PC-9 (cell line): ENCODE data around the gene RABAC1. TPM values are rescaled to one million over a fixed set of nuclear protein-coding genes. Genes with fewer than 3 reads are reported as not detected.
"Not testable (repeated sequence)": the region's sequence is repeated elsewhere in the genome, so short reads cannot be mapped to it uniquely, and the experiment has no call there.

Experiments used
- BruUV-seq: library from RNA; stranded (reverse); fragments of 400-500 nt; replicated peaks from 2 replicates; lab custom pipeline; 2021; lab: Mats Ljungman, UMichigan
- CTCF ChIA-PET: fragments of 300-600 bp; sonication (Branson Sonifier 250); formaldehyde crosslinking; loops from one replicate; lab custom pipeline; 2022; ENCODE audit warnings: antibody characterized with exemption; lab: Charles Lee
- POLR2A ChIA-PET: fragments of 300-600 bp; sonication (Branson Sonifier 250); formaldehyde crosslinking; loops from one replicate; lab custom pipeline; 2022; ENCODE audit warnings: antibody characterized with exemption; ENCODE audit not compliant: unreplicated experiment; lab: Charles Lee
- DNase-seq, 2 experiments: peaks; one replicate each; pipeline versions ENCODE4 v3.0.0 to v3.0.0-alpha.2; 2015 to 2022; ENCODE audit warnings: mixed read lengths in 1 of 2
- H2AFZ ChIP-seq: fragments of 200-600 bp; sonication (generic); 2 replicates; pipeline ENCODE4 v1.8.1; 2017; ENCODE audit warnings: antibody characterized with exemption
- H3F3A ChIP-seq: fragments of 200-600 bp; sonication (generic); 2 replicates; pipeline ENCODE4 v1.8.1; 2017; ENCODE audit warnings: antibody characterized with exemption, mild to moderate bottlenecking, low read depth; ENCODE audit not compliant: insufficient read depth
- H3K27ac ChIP-seq: fragments of 200-600 bp; sonication (generic); 2 replicates; pipeline ENCODE4 v1.6.1; 2016; ENCODE audit warnings: mixed run types
- H3K27me3 ChIP-seq: fragments of 200-600 bp; sonication (generic); 2 replicates; pipeline ENCODE4 v1.6.1; 2016; ENCODE audit warnings: low read depth, mixed run types; ENCODE audit not compliant: insufficient read depth
- H3K36me3 ChIP-seq: fragments of 200-600 bp; sonication (generic); 2 replicates; pipeline ENCODE4 v1.6.1; 2016; ENCODE audit warnings: low read depth, mixed run types
- H3K4me1 ChIP-seq: fragments of 200-600 bp; sonication (generic); replicated peaks from 2 replicates; pipeline ENCODE4 v1.6.1; 2016; ENCODE audit warnings: mixed run types; ENCODE audit not compliant: insufficient read depth
- H3K4me2 ChIP-seq: fragments of 200-600 bp; sonication (generic); 2 replicates; pipeline ENCODE4 v1.6.1; 2017; ENCODE audit warnings: mixed run types
- H3K4me3 ChIP-seq: fragments of 200-600 bp; sonication (generic); 2 replicates; pipeline ENCODE4 v1.6.1; 2016; ENCODE audit warnings: mixed run types
- H3K79me2 ChIP-seq: fragments of 200-600 bp; sonication (generic); 2 replicates; pipeline ENCODE4 v1.6.1; 2017; ENCODE audit warnings: low read depth, mixed run types
- H3K9me2 ChIP-seq: fragments of 200-600 bp; sonication (generic); 2 replicates; pipeline ENCODE4 v1.8.1; 2017; ENCODE audit warnings: mild to moderate bottlenecking; ENCODE audit not compliant: insufficient read depth
- H3K9me3 ChIP-seq: fragments of 200-600 bp; sonication (generic); 2 replicates; pipeline ENCODE4 v1.8.1; 2016; ENCODE audit warnings: low read depth; ENCODE audit not compliant: insufficient read depth
- H4K20me1 ChIP-seq: fragments of 200-600 bp; sonication (generic); 2 replicates; pipeline ENCODE4 v1.8.1; 2017; ENCODE audit not compliant: insufficient read depth
- CTCF ChIP-seq: fragments of 200-600 bp; sonication (generic); conservative IDR thresholded peaks from 2 replicates; pipeline ENCODE4 v1.6.1; 2017; ENCODE audit warnings: mixed run types, antibody characterized with exemption, mild to moderate bottlenecking, moderate library complexity
- EZH2 ChIP-seq: fragments of 200-600 bp; sonication (generic); IDR thresholded peaks from 2 replicates; pipeline ENCODE4 v1.8.0; 2017; ENCODE audit warnings: antibody characterized with exemption, low read depth
- intact Hi-C: fragments of 100-400 bp; cut with micrococcal nuclease; formaldehyde crosslinking; loops from one replicate; pipeline ENCODE4 v1.10.0; 2022; ENCODE audit not compliant: unreplicated experiment
- total RNA-seq: library from RNA; stranded (reverse); gene quantifications from 2 replicates; pipeline ENCODE4 v1.2.3, GENCODE V29; 2021

RABAC1 gene
- total RNA-seq, 1 experiment from 2014 or later, result 110 TPM

- Histone ChIP-seq H3K27me3 (peaks cover 18% of the 10 kb centered on the region), H3K9me3 (no peaks in the 10 kb centered on the region), H3K9me2 (no peaks in the 10 kb centered on the region), H4K20me1 (no peaks in the 10 kb centered on the region), H2AFZ (peak overlapping the region; percentile 67; the same call in 1 of the 2 replicates), H3F3A (peaks cover 5% of the 10 kb centered on the region; the same call in 1 of the 2 replicates), H3K4me3 (peak overlapping the region; percentile 42; the same call in 1 of the 2 replicates), H3K4me2 (peak overlapping the region; percentile 71), H3K4me1 (no peaks in the 10 kb centered on the region), H3K79me2 (no peaks in the 10 kb centered on the region), H3K27ac (no peak overlapping the region), H3K36me3 (no peaks in the 10 kb centered on the region)
- intact Hi-C loops, result no loop called here
- BruUV-seq, result no TSS peak
- DNase-seq, result no peak
- CTCF ChIA-PET, result interaction anchor here (0.6 kb wide), 1 partner anchor 59 kb away, joined by 13 read pairs; no protein-coding TSS in a partner anchor
- no peak for TF ChIP-seq CTCF
- TF ChIP-seq EZH2, result peak; percentile 77; the same call in 1 of the 2 replicates
- POLR2A ChIA-PET, result interaction anchor here (0.5 to 0.6 kb wide), 2 partner anchors 81 to 676 kb away, joined by 3 read pairs; partner anchors contain the start of gene HNRNPUL1
Observed at GRCh38 chr19:41939861-41940730, 19.0 kb downstream of the RABAC1 start.

- H4K20me1 ChIP-seq, BruUV-seq, H3K9me2 ChIP-seq, H2AFZ ChIP-seq, H3K4me3 ChIP-seq, H3K36me3 ChIP-seq, H3K4me1 ChIP-seq, intact Hi-C loops, H3K79me2 ChIP-seq, DNase-seq, H3F3A ChIP-seq, H3K27ac ChIP-seq, H3K4me2 ChIP-seq, H3K9me3 ChIP-seq: not testable (repeated sequence)
- POLR2A ChIA-PET, result interaction anchor here (0.5 kb wide), 1 partner anchor 675 kb away, joined by 3 read pairs; the partner anchor contains the start of gene HNRNPUL1
- CTCF ChIA-PET, result interaction anchor here (0.6 kb wide), 1 partner anchor 58 kb away, joined by 13 read pairs; no protein-coding TSS in a partner anchor
- H3K27me3 ChIP-seq, result peaks cover 18% of the 10 kb centered on the region
Observed at GRCh38 chr19:41939209-41939608, 19.9 kb downstream of the RABAC1 start.

- H3F3A ChIP-seq, result peaks cover 7% of the 10 kb centered on the region; the same call in 1 of the 2 replicates
- H3K36me3 ChIP-seq, result no peaks in the 10 kb centered on the region
- H3K9me2 ChIP-seq, result no peaks in the 10 kb centered on the region
- no peak for DNase-seq
- no peak overlapping the region for H2AFZ ChIP-seq
- peaks cover 25% of the 10 kb centered on the region for H3K27me3 ChIP-seq
- no TSS peak for BruUV-seq
- H3K9me3 ChIP-seq, result no peaks in the 10 kb centered on the region
- no peak overlapping the region for H3K27ac ChIP-seq
- no peak overlapping the region for H3K4me2 ChIP-seq
- CTCF ChIA-PET, result interaction anchor here (1.4 kb wide), 1 partner anchor 10 kb away, joined by 7 read pairs; the partner anchor contains the start of gene ERFL
- H3K4me3 ChIP-seq, result no peak overlapping the region
- no peaks in the 10 kb centered on the region for H3K4me1 ChIP-seq
- POLR2A ChIA-PET, result interaction anchor here (0.7 kb wide), 1 partner anchor 16 kb away, joined by 8 read pairs; no protein-coding TSS in a partner anchor
- TF ChIP-seq EZH2, result no peak
- TF ChIP-seq CTCF, result no peak
- intact Hi-C loops, result no loop called here
- no peaks in the 10 kb centered on the region for H3K79me2 ChIP-seq
- H4K20me1 ChIP-seq, result no peaks in the 10 kb centered on the region
Observed at GRCh38 chr19:41937525-41938468, 21.3 kb downstream of the RABAC1 start.
